ENCODE measurements around the gene NKAPL.

- TF ChIP-seq CTCF (IDR thresholded peaks at IDR 0.05; ENCODE audit: low read length): no peak
- TF ChIP-seq EZH2 (IDR thresholded peaks at IDR 0.05; ENCODE audit: borderline replicate concordance, low read length): no peak
These were observed 19.5 kb upstream of the NKAPL start for GRCh38 chr6:28239636-28240035.
